Gastrocnemius medialis (tissue), 4 donors: ENCODE data around the gene PCYT2. TPM values are rescaled to one million over a fixed set of nuclear protein-coding genes. Genes with fewer than 3 reads are reported as not detected.
"Not testable (repeated sequence)": the region's sequence is repeated elsewhere in the genome, so short reads cannot be mapped to it uniquely, and the experiment has no call there.

Experiments
- ATAC-seq, 2 donors: fragments of 150-250 bp; one replicate each; pipeline ENCODE4 v1.9.1; 2016
- DNase-seq, 2 donors: peaks; one replicate each; pipeline ENCODE4 v3.0.0-alpha.2; 2019
- H3K27ac ChIP-seq, 4 donors: fragments of 200-600 bp; sonication (generic); 1 replicate in 1 of 4; 2 replicates in 3 of 4; pipeline ENCODE4 v1.5.1; 2016 to 2018; ENCODE audit warnings: mild to moderate bottlenecking in 2 of 4, moderate library complexity in 1 of 4
- H3K27me3 ChIP-seq, 3 donors: fragments of 200-600 bp; sonication (generic) in 2 of 3; 1 replicate in 1 of 3; 2 replicates in 2 of 3; pipeline versions ENCODE4 v1.5.1 to v1.6.0; 2016 to 2019; ENCODE audit warnings: mild to moderate bottlenecking in 1 of 3, moderate library complexity in 1 of 3
- H3K36me3 ChIP-seq, 2 donors: fragments of 200-600 bp; sonication (generic) in 1 of 2; one replicate each; pipeline ENCODE4 v1.5.1; 2017 to 2018
- H3K4me1 ChIP-seq, 2 donors: fragments of 200-600 bp; sonication (generic) in 1 of 2; one replicate each; pipeline ENCODE4 v1.5.1; 2016 to 2017; ENCODE audit warnings: mild to moderate bottlenecking in 2 of 2
- H3K4me3 ChIP-seq, 4 donors: fragments of 200-600 bp; sonication (generic) in 3 of 4; 1 replicate in 1 of 4; 2 replicates in 3 of 4; pipeline ENCODE4 v1.5.1; 2016 to 2019; ENCODE audit warnings: mild to moderate bottlenecking in 2 of 4
- H3K9me3 ChIP-seq, 3 donors: fragments of 200-600 bp; sonication (generic) in 2 of 3; 1 replicate in 1 of 3; 2 replicates in 2 of 3; pipeline ENCODE4 v1.5.1; 2016 to 2019
- CTCF ChIP-seq, 5 experiments: fragments of 450-650 bp in 3 of 5; fragments of 200-600 bp in 2 of 5; sonication (generic) in 2 of 5; IDR thresholded peaks in 4 of 5; conservative IDR thresholded peaks in 1 of 5; 1 replicate in 4 of 5; 2 replicates in 1 of 5; pipeline ENCODE4 v1.5.1; 2016 to 2019; ENCODE audit warnings: antibody characterized with exemption in 5 of 5, mild to moderate bottlenecking in 3 of 5, moderate library complexity in 3 of 5
- POLR2A ChIP-seq, 2 donors: fragments of 450-650 bp; IDR thresholded peaks; one replicate each; pipeline ENCODE4 v1.6.1; 2017; ENCODE audit warnings: antibody characterized with exemption in 2 of 2, mild to moderate bottlenecking in 2 of 2, moderate library complexity in 2 of 2
- in situ Hi-C, 4 donors: fragments of 200-750 bp; cut with MboI; loops; one replicate each; pipeline versions ENCODE4 v1.15.0 to v1.8.0; 2017; ENCODE audit warnings: low sequenced_read_pairs in 4 of 4
- intact Hi-C: fragments of 100-400 bp; cut with DNase I; formaldehyde crosslinking; loops from one replicate; pipeline ENCODE4 v1.15.1; 2023; ENCODE audit warnings: low total_unique reads
- total RNA-seq, 4 donors: library from RNA; depleted of rRNA; stranded (reverse); fragments of >200 nt; gene quantifications; one replicate each; pipeline versions ENCODE4 v1.1.0 to v1.2.3, GENCODE V29; 2016

Gene PCYT2
- total RNA-seq, 4 donors from 2014 or later, result 22.6 to 44.8 (median 37.1) TPM

DNA sequence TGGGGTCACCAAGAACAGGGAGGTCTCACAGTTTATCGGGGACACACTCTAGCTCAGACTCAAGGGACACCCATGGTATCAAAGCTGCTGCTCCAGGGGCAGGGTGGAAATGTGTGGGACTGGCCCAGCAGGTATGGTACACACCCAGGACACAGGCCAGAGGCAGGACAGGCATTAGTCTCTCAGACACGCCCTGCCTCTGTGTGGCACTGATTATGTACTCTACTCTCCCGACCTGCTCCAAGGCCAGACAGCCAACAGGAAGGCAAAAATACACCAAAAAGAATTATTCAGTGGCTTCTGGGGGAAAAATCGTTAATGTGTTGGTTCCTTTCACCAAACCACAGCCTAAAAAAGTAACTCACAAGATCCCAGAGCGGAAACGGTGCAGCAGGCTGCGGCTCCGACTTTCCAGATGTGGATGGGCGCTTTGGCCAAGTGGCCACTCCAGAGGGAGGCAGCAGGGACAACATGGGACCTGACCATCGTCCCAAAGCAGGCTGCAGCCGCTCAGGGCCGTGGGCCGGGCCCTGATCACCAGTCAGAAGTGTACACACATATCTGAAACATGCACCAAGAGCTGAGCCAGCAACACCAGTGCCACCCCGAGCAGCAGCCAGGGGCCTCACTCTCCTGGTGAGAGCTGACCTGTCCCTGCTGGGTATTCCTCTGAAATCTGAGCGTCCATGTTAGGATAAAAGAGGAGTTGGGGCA is 7.8 kb upstream of the PCYT2 start:
- intact Hi-C loops, result no loop called here
- H3K36me3 ChIP-seq, result peaks cover 0 to 28% of the 10 kb centered on the region in 2 donors
- peak overlapping the region in 2 of 4 donors; percentile 61 to 82 for H3K4me3 ChIP-seq
- peaks cover 62 to 64% of the 10 kb centered on the region in 2 donors for H3K4me1 ChIP-seq
- ATAC-seq, result no peak
- in situ Hi-C loops, result no loop called here
- no peak for DNase-seq
- TF ChIP-seq POLR2A (IDR thresholded peaks at IDR 0.05) (no peak), CTCF (IDR thresholded peaks at IDR 0.05 in 4 of 5, conservative IDR thresholded peaks at IDR 0.05 in 1 of 5) (no peak)
- no peaks in the 10 kb centered on the region for H3K9me3 ChIP-seq
- H3K27ac ChIP-seq, result peak overlapping the region; percentile 90 to 98 (median 93)
- no peaks in the 10 kb centered on the region for H3K27me3 ChIP-seq

- ATAC-seq, result peak in 1 of 2 donors; percentile 5
- intact Hi-C loops, H3K9me3 ChIP-seq, H3K27me3 ChIP-seq, DNase-seq, in situ Hi-C loops: not testable (repeated sequence)
- H3K36me3 ChIP-seq, result peaks cover 0 to 35% of the 10 kb centered on the region in 2 donors
- H3K4me1 ChIP-seq, result peaks cover 56 to 59% of the 10 kb centered on the region in 2 donors
- peak overlapping the region; percentile 61 to 82 (median 66) for H3K4me3 ChIP-seq
- H3K27ac ChIP-seq, result peak overlapping the region; percentile 90 to 98 (median 93)
Observed at GRCh38 chr17:81918333-81918669, 7.1 kb upstream of the PCYT2 start.

DNA sequence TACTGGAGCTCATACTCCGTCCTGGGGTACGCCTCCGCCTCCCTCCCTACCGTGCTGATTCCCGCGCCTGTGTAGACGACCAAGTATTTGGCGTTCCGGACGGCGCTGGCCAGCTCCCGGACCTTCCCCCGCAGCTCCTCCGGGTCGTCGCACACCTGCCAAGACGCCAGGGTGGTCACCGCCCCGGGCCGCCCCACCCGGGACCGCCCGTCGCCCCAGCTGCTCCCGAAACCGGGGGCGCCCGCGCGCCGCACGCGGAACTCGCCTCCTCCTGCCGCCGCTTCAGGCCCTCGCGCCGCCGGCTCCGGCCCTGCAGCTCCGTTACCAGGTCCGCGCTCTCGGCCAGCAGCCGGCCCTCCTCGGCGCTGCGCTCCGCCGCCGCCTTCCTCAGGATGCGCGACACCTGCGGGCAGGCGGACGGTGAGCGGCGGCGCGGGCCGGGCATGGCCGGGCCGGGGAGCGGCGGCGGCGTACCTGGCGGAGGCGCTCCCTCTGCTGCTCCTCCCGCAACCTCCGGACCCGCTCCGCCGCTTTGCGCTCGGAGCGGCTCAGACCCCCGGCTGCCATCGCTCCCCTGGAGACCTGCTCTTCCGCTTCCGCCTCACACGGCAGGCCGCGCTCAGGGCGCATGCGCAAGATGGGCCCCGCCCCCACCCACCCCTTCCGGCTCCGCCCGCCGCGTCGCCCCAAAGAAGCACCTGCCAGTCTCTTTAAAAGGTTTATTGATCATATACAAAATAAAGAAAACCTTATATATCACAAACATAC is 6.5 kb upstream of the PCYT2 start, which contains the start of gene SIRT7:
TSS of gene SIRT7 (minus strand) at position 612 of the 768 bp plus-strand sequence. CDS start at position 567, 45 bp downstream.
- H3K27ac ChIP-seq, result peak within 1 kb of the TSS; percentile 90 to 98 (median 93)
- in situ Hi-C loops (no loop called here), intact Hi-C loops (no loop called here)
- ATAC-seq, result peak; percentile 75 to 77
- H3K9me3 ChIP-seq, result no peaks in the 10 kb centered on the region
- peaks cover 55 to 56% of the 10 kb centered on the region in 2 donors for H3K4me1 ChIP-seq
- no peaks in the 10 kb centered on the region for H3K27me3 ChIP-seq
- peak within 1 kb of the TSS; percentile 61 to 82 (median 66) for H3K4me3 ChIP-seq
- TF ChIP-seq POLR2A (IDR thresholded peaks at IDR 0.05), result peak; percentile 45 to 69
- peak in 1 of 5 experiments; percentile 14 for TF ChIP-seq CTCF (IDR thresholded peaks at IDR 0.05 in 4 of 5, conservative IDR thresholded peaks at IDR 0.05 in 1 of 5)
- peak; percentile 44 to 66 for DNase-seq
- H3K36me3 ChIP-seq, result peaks cover 0 to 40% of the 10 kb centered on the region in 2 donors

- DNase-seq (no peak), ATAC-seq (no peak)
- TF ChIP-seq CTCF (IDR thresholded peaks at IDR 0.05 in 4 of 5, conservative IDR thresholded peaks at IDR 0.05 in 1 of 5) (no peak), POLR2A (IDR thresholded peaks at IDR 0.05) (no peak)
- in situ Hi-C loops (no loop called here), intact Hi-C loops (no loop called here)
- Histone ChIP-seq H3K27ac (no peak overlapping the region), H3K4me1 (peaks cover 42 to 48% of the 10 kb centered on the region in 2 donors), H3K9me3 (no peaks in the 10 kb centered on the region), H3K36me3 (peaks cover 0 to 39% of the 10 kb centered on the region in 2 donors), H3K4me3 (peak overlapping the region in 2 of 4 donors; percentile 63 to 68), H3K27me3 (no peaks in the 10 kb centered on the region)
Observed at GRCh38 chr17:81916234-81917001, 5.2 kb upstream of the PCYT2 start.
